Cardiac fibroblast (primary cell): ENCODE data around the gene GLRA1.

ENCODE experiments used
- DNase-seq, 2 donors: peaks; one replicate each; pipeline versions ENCODE4 v3.0.0 to v3.0.0-alpha.2; 2010; ENCODE audit warnings: low read depth in 2 of 2
- H3K4me3 ChIP-seq, 2 donors: replicated peaks in 1 of 2; 1 replicate in 1 of 2; 2 replicates in 1 of 2; pipeline ENCODE4 v1.5.1; 2011; ENCODE audit warnings: low read depth in 2 of 2, low read length in 2 of 2, mild to moderate bottlenecking in 2 of 2, moderate library complexity in 1 of 2
- CTCF ChIP-seq: IDR thresholded peaks from one replicate; pipeline ENCODE4 v1.5.1; 2011; ENCODE audit warnings: low read depth, mild to moderate bottlenecking, low read length, inconsistent platforms

Gene GLRA1

GRCh38 chr5:151805414-151806223, 119.0 kb downstream of the GLRA1 start:
- peak; percentile 51 to 81 for DNase-seq
- no peak for TF ChIP-seq CTCF
- no peak overlapping the region for H3K4me3 ChIP-seq

DNA sequence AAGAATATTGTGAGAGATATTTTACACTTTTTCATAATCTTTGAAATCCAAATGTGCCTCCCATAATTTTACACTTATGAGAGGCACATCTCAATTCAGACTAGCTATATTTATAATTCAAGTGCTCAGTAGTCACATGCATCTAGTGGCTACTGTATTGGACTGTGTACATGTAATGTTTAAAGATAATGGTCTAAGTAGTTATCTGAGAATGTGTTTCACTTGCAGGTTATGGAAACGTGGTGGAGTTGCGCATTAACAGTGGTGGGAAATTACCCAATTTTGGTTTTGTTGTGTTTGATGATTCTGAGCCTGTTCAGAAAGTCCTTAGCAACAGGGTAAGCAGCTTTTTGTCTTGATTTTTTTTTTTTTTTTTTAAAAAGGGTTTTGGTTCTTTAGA, 124.1 kb downstream of the GLRA1 start:
- TF ChIP-seq CTCF, result no peak
- no peak for DNase-seq
- no peak overlapping the region for H3K4me3 ChIP-seq

DNA sequence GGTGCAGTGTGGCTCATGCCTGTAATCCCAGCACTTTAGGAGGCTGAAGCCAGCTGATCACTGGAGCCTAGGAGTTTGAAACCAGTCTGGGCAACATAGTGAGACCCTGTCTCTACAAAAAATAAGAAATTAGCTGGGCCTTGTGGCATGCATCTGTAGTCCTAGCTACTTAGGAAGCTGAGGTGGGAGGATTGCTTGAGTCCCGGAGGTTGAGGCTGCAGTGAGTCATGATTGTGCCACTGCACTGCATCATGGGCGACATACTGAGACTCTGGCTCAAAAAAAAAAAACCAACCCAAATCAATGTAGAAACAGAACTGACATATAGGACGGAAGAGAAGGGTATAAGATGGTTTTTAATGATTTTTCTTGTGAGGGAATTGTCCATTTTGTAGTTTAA, 125.2 kb downstream of the GLRA1 start:
- no peak for TF ChIP-seq CTCF
- peak in 1 of 2 donors; percentile 67 for DNase-seq
- H3K4me3 ChIP-seq, result no peak overlapping the region

GRCh38 chr5:151798674-151799073, 126.0 kb downstream of the GLRA1 start:
- no peak for TF ChIP-seq CTCF
- H3K4me3 ChIP-seq, result no peak overlapping the region
- no peak for DNase-seq

- TF ChIP-seq CTCF, result no peak
- no peak for DNase-seq
- no peak overlapping the region for H3K4me3 ChIP-seq
Observed at GRCh38 chr5:151795426-151795825, 129.2 kb downstream of the GLRA1 start.

DNA sequence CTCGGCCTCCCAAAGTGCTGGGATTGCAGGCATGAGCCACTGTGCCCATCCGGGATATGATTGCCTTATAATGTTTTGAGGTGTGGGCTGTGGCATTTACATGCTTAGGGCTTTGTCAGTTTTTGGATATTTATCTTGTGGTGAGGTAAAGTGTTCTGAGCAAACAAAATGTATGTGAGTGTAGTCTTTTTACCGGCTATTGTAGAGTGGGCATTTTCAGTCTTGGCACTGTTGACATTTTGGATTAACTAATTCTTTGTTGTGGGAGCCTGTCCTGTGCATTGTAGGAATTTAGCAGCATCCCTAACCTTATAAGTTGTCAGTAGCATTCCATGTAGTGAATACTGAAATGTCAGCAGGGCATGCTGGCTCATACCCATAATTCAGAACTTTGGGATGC, 131.3 kb downstream of the GLRA1 start:
- H3K4me3 ChIP-seq, result no peak overlapping the region
- TF ChIP-seq CTCF, result no peak
- DNase-seq, result no peak

DNA sequence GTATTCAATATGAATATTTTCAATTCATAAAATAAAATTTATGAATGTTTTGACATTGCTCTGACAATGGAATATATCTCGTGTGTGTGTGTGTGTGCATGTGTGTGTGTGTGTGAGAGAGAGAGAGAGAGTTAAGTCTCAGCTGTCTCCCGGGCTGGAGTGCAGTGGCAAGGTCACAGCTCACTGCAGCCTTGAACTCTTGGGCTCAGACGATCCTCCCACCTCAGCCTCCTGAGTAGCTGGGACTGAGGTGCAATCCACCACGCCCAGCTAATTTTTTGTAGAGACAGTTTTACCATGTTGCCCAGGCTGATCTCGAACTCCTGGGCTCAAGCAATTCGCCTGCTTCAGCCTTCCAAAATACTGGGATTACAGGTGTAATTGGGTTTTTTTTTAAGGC, 136.8 kb downstream of the GLRA1 start:
- no peak for TF ChIP-seq CTCF
- no peak overlapping the region for H3K4me3 ChIP-seq
- no peak for DNase-seq
